ENCODE data around the gene PRAMEF7.
"Not testable (repeated sequence)": the region's sequence is repeated elsewhere in the genome, so short reads cannot be mapped to it uniquely, and the experiment has no call there.

PRAMEF7 gene

GRCh38 chr1:12916310-12916709 lies at the start of gene PRAMEF7:
Gene PRAMEF7, plus strand, starts transcription at chr1:12916610. Its CDS starts 1,083 bp downstream, at chr1:12917693.
- not testable (repeated sequence) for DNase-seq (ENCODE audit: low read depth, low spot score)

- not testable (repeated sequence) for DNase-seq (ENCODE audit: low read depth, low spot score)
Measured at GRCh38 chr1:12878453-12878852, 38.0 kb upstream of the PRAMEF7 start.

- not testable (repeated sequence) for DNase-seq (ENCODE audit: low read depth, low spot score)
Measured at GRCh38 chr1:12886101-12886500, 30.3 kb upstream of the PRAMEF7 start, which contains the start of gene PRAMEF4. Gene PRAMEF4, minus strand, starts transcription at chr1:12886201. Its CDS starts 2,807 bp downstream, at chr1:12883394.

GRCh38 chr1:12898170-12898569 lies 18.2 kb upstream of the PRAMEF7 start, which contains the start of gene PRAMEF10:
Gene PRAMEF10, minus strand, starts transcription at chr1:12898270. Its CDS starts 2,423 bp downstream, at chr1:12895847.
- DNase-seq (ENCODE audit: low read depth, low spot score) = not testable (repeated sequence)

GRCh38 chr1:12899186-12899585 lies 17.2 kb upstream of the PRAMEF7 start:
- not testable (repeated sequence) for DNase-seq (ENCODE audit: low read depth, low spot score)

- DNase-seq (ENCODE audit: low read depth, low spot score) = not testable (repeated sequence)
Measured at GRCh38 chr1:12903793-12904572, 12.4 kb upstream of the PRAMEF7 start.

- not testable (repeated sequence) for DNase-seq (ENCODE audit: low read depth, low spot score)
Measured at GRCh38 chr1:12921749-12922148, 5.3 kb downstream of the PRAMEF7 start.

- peak; percentile 2 for DNase-seq (ENCODE audit: low read depth, low spot score)
Measured at GRCh38 chr1:12924368-12924767, 8.0 kb downstream of the PRAMEF7 start.

GRCh38 chr1:12947480-12947879 lies 31.1 kb downstream of the PRAMEF7 start, which contains the start of gene PRAMEF6:
Gene PRAMEF6, minus strand, starts transcription at chr1:12947580. Its CDS starts 5,062 bp downstream, at chr1:12942518.
- DNase-seq (ENCODE audit: low read depth, low spot score) = not testable (repeated sequence)
